ENCODE results near the gene FBP1. TPM values are rescaled to one million over a fixed set of nuclear protein-coding genes. Genes with fewer than 3 reads are reported as not detected.

Gene FBP1
- total RNA-seq, 2 experiments from 2014 or later = 0.21 to 0.31 TPM

DNA sequence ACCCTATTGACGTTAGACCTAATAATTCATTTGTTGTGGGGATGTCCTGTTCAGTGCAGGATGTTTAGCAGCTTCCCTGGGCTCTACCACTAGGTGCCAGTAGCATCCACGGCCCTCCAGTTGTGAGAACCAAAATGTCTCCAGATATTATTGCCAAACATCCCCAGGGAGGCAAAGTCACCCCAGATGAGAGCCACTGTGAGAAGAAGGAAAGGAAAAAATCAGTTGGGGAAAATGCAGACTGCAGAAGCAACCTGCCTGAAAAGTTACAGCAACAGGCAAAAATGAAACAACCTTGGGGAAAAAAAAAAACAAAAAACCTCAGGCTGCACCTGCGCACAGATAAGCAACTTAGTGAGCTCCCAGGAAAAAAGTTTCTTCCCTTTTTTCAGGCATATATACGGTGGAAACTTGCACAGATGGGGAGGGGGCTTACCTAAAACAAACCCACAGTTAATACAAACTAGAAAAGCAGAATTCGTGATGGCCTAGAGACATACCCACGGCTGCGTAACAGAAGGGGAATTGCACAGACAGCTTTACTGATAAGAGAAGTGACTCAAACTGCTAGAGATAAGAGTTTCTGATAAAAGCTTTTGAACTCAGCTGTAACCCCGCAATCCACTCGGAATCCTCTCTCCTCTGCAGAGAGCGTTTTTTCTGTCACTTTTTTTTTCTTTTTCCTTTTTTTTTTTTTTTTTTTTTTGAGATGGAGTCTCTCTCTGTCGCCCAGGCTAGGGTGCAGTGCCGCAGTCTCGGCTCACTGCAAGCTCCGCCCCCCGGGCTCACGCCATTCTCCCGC lies 29.8 kb upstream of the FBP1 start:
- Mint-ChIP-seq H3K27ac (peak overlapping the region; percentile 1), H3K4me3 (peak overlapping the region; percentile 72), H3K27me3 (ENCODE audit: low read depth) (peaks cover 8% of the 10 kb centered on the region), H3K36me3 (ENCODE audit: low read depth) (no peaks in the 10 kb centered on the region), H3K9me3 (ENCODE audit: insufficient read depth) (no peaks in the 10 kb centered on the region), H3K4me1 (ENCODE audit: low read depth) (peaks cover 10% of the 10 kb centered on the region)
- ChIA-PET POLR2A (interaction anchor here (1.3 to 2.1 kb wide), 2 partner anchors 12 to 57 kb away, joined by 3 to 10 read pairs; no protein-coding TSS in a partner anchor), CTCF (interaction anchor here (0.8 to 3.7 kb wide), 14 partner anchors 8 to 511 kb away, joined by 3 to 36 read pairs (median 3); no protein-coding TSS in a partner anchor)
- ATAC-seq = peak; percentile 88
- peak; percentile 71 for DNase-seq

GRCh38 chr9:94668418-94668927 lies 29.2 kb upstream of the FBP1 start:
- H3K27me3 Mint-ChIP-seq (ENCODE audit: low read depth) = peaks cover 8% of the 10 kb centered on the region
- H3K9me3 Mint-ChIP-seq (ENCODE audit: insufficient read depth) = no peaks in the 10 kb centered on the region
- ATAC-seq (no peak), DNase-seq (no peak)
- peaks cover 10% of the 10 kb centered on the region for H3K4me1 Mint-ChIP-seq (ENCODE audit: low read depth)
- H3K4me3 Mint-ChIP-seq = no peak overlapping the region
- CTCF ChIA-PET = interaction anchor here (1.0 to 3.7 kb wide), 8 partner anchors 8 to 512 kb away, joined by 3 to 36 read pairs (median 13); no protein-coding TSS in a partner anchor
- no peaks in the 10 kb centered on the region for H3K36me3 Mint-ChIP-seq (ENCODE audit: low read depth)
- POLR2A ChIA-PET = interaction anchor here (1.3 to 2.1 kb wide), 2 partner anchors 12 to 58 kb away, joined by 3 to 10 read pairs; no protein-coding TSS in a partner anchor
- H3K27ac Mint-ChIP-seq = no peak overlapping the region

DNA sequence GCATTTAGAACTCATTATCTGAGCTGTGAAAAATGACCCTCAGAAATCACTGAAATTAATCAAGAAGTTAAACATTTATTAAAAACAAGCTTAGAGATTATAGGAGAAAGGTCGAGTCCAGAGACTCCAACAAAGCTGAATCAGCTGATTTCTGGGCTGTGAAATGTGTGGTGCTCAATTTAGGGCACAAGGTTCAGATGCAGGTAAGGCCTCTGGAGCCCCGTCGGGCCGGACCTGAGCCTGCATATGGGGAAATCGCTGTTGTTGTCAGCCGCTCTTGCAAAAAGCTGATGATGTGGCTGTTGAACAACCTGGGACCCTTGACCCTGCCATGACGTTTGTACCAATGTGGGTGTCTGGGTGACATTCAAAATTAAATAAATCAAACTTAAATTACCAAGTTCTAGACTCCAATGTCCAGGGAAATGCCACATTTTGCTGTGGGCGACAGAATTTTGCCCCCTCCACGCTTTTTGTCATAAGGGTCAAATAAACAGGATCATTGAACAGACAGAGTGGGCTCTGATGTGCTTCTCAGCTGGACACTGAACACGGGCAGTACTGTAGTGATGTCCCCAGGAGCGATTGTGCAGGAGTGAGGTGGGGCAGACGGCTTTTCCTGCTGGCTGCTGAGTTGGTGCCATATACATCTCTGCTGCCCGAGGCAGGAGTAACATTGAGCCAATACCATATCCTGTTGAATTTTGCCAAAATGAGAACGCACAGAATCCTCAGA lies 27.2 kb upstream of the FBP1 start:
- Mint-ChIP-seq H3K27ac (no peak overlapping the region), H3K27me3 (ENCODE audit: low read depth) (peaks cover 7% of the 10 kb centered on the region), H3K4me1 (ENCODE audit: low read depth) (peaks cover 10% of the 10 kb centered on the region), H3K36me3 (ENCODE audit: low read depth) (no peaks in the 10 kb centered on the region), H3K9me3 (ENCODE audit: insufficient read depth) (no peaks in the 10 kb centered on the region), H3K4me3 (no peak overlapping the region)
- CTCF ChIA-PET = interaction anchor here (0.8 to 1.6 kb wide), 2 partner anchors 464 to 466 kb away, joined by 3 to 4 read pairs; no protein-coding TSS in a partner anchor
- DNase-seq (no peak), ATAC-seq (no peak)
- POLR2A ChIA-PET = interaction anchor here (1.9 kb wide), 1 partner anchor 10 kb away, joined by 7 read pairs; no protein-coding TSS in a partner anchor

GRCh38 chr9:94665613-94666012 lies 26.3 kb upstream of the FBP1 start:
- H3K27ac Mint-ChIP-seq = no peak overlapping the region
- no peaks in the 10 kb centered on the region for H3K9me3 Mint-ChIP-seq (ENCODE audit: insufficient read depth)
- ATAC-seq (no peak), DNase-seq (no peak)
- ChIA-PET CTCF (interaction anchor here (1.6 kb wide), 1 partner anchor 465 kb away, joined by 4 read pairs; no protein-coding TSS in a partner anchor), POLR2A (interaction anchor here (1.9 kb wide), 1 partner anchor 9 kb away, joined by 7 read pairs; no protein-coding TSS in a partner anchor)
- H3K4me3 Mint-ChIP-seq = no peak overlapping the region
- H3K27me3 Mint-ChIP-seq (ENCODE audit: low read depth) = peaks cover 8% of the 10 kb centered on the region
- peaks cover 10% of the 10 kb centered on the region for H3K4me1 Mint-ChIP-seq (ENCODE audit: low read depth)
- H3K36me3 Mint-ChIP-seq (ENCODE audit: low read depth) = no peaks in the 10 kb centered on the region

GRCh38 chr9:94664801-94665200 lies 25.5 kb upstream of the FBP1 start:
- no peak for DNase-seq
- H3K9me3 Mint-ChIP-seq (ENCODE audit: insufficient read depth) = no peaks in the 10 kb centered on the region
- no peak overlapping the region for H3K4me3 Mint-ChIP-seq
- POLR2A ChIA-PET = no interaction called here
- peaks cover 8% of the 10 kb centered on the region for H3K4me1 Mint-ChIP-seq (ENCODE audit: low read depth)
- no peak for ATAC-seq
- CTCF ChIA-PET = no interaction called here
- H3K27me3 Mint-ChIP-seq (ENCODE audit: low read depth) = peaks cover 9% of the 10 kb centered on the region
- H3K36me3 Mint-ChIP-seq (ENCODE audit: low read depth) = no peaks in the 10 kb centered on the region
- H3K27ac Mint-ChIP-seq = no peak overlapping the region

GRCh38 chr9:94663640-94664039 lies 24.3 kb upstream of the FBP1 start:
- Mint-ChIP-seq H3K4me3 (no peak overlapping the region), H3K36me3 (ENCODE audit: low read depth) (no peaks in the 10 kb centered on the region), H3K27me3 (ENCODE audit: low read depth) (peaks cover 9% of the 10 kb centered on the region), H3K9me3 (ENCODE audit: insufficient read depth) (no peaks in the 10 kb centered on the region), H3K27ac (no peak overlapping the region), H3K4me1 (ENCODE audit: low read depth) (no peaks in the 10 kb centered on the region)
- CTCF ChIA-PET = no interaction called here
- DNase-seq = no peak
- ATAC-seq = no peak
- POLR2A ChIA-PET = no interaction called here

DNA sequence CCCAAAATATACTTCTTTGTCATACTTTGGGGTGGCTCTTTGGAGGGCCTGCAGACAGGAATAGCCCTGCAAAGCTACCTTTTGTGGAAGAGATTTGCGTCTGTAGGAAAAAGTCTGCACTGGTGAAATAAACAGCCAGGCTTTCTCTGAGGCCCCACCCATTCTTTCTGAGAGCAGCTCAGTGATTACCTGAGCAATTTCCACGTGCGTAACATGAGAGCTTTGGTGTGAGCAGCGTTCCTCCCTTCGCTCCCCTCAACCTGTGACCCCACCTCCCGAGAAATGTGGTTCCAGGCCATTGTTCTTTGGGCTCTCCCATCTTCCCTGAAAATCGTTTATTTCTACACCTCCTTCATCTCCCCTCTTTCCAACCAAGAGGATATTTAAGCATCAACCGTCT lies 23.8 kb upstream of the FBP1 start:
- H3K4me3 Mint-ChIP-seq = no peak overlapping the region
- H3K9me3 Mint-ChIP-seq (ENCODE audit: insufficient read depth) = no peaks in the 10 kb centered on the region
- H3K4me1 Mint-ChIP-seq (ENCODE audit: low read depth) = no peaks in the 10 kb centered on the region
- H3K27me3 Mint-ChIP-seq (ENCODE audit: low read depth) = peaks cover 9% of the 10 kb centered on the region
- no peaks in the 10 kb centered on the region for H3K36me3 Mint-ChIP-seq (ENCODE audit: low read depth)
- ChIA-PET POLR2A (no interaction called here), CTCF (interaction anchor here (1.7 kb wide), 1 partner anchor 18 kb away, joined by 3 read pairs; no protein-coding TSS in a partner anchor)
- ATAC-seq (no peak), DNase-seq (no peak)
- H3K27ac Mint-ChIP-seq = no peak overlapping the region

DNA sequence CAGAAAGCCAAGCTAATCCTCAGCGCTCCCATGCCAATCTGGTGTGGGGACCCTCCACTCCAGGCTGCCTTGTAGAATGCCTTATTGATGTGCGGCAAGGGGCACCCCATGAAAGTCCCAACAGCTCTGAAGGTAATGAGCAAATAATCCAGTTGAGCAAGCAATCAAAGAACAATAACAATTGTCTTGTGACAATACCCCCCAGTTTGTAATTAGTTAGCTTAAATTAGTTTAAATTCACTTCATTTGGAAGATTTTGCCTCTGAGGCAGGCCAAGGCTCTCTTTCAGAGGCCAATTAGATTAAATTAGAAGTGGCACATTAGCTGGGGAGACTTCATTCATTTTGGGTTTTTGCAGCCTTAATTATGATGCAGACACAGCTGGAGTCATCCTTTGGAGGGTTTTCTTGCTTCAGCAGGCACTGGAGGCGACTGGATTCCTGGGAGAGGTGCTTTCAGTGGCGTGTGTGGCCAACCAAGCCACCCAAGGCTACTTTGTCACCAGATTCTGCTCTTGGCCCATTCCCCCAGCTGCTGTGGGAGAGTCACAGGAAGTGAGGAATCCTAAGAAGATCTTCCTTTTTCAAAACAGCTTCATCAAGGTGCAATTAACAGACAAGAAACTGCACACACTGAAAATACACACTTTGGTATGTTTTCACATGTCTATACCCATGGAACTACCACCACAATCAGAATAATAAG lies 17.9 kb upstream of the FBP1 start:
- no peak for DNase-seq
- H3K9me3 Mint-ChIP-seq (ENCODE audit: insufficient read depth) = no peaks in the 10 kb centered on the region
- ChIA-PET POLR2A (interaction anchor here (1.4 to 2.1 kb wide), 2 partner anchors 9 to 12 kb away, joined by 7 to 10 read pairs; no protein-coding TSS in a partner anchor), CTCF (interaction anchor here (0.7 to 3.7 kb wide), 4 partner anchors 12 to 1576 kb away, joined by 3 to 22 read pairs (median 4); no protein-coding TSS in a partner anchor)
- H3K27ac Mint-ChIP-seq = no peak overlapping the region
- no peaks in the 10 kb centered on the region for H3K36me3 Mint-ChIP-seq (ENCODE audit: low read depth)
- H3K4me1 Mint-ChIP-seq (ENCODE audit: low read depth) = peaks cover 19% of the 10 kb centered on the region
- ATAC-seq = no peak
- no peak overlapping the region for H3K4me3 Mint-ChIP-seq
- peaks cover 9% of the 10 kb centered on the region for H3K27me3 Mint-ChIP-seq (ENCODE audit: low read depth)

GRCh38 chr9:94656200-94656599 lies 16.9 kb upstream of the FBP1 start:
- ATAC-seq (peak; percentile 94), DNase-seq (peak; percentile 62)
- Mint-ChIP-seq H3K27ac (peak overlapping the region; percentile 66), H3K9me3 (ENCODE audit: insufficient read depth) (no peaks in the 10 kb centered on the region), H3K27me3 (ENCODE audit: low read depth) (peaks cover 8% of the 10 kb centered on the region), H3K36me3 (ENCODE audit: low read depth) (no peaks in the 10 kb centered on the region), H3K4me3 (peak overlapping the region; percentile 54), H3K4me1 (ENCODE audit: low read depth) (peaks cover 19% of the 10 kb centered on the region)
- ChIA-PET POLR2A (interaction anchor here (1.4 to 2.1 kb wide), 2 partner anchors 10 to 13 kb away, joined by 7 to 10 read pairs; no protein-coding TSS in a partner anchor), CTCF (interaction anchor here (0.7 to 3.7 kb wide), 4 partner anchors 13 to 1577 kb away, joined by 3 to 22 read pairs (median 4); no protein-coding TSS in a partner anchor)

GRCh38 chr9:94655739-94656138 lies 16.4 kb upstream of the FBP1 start:
- Mint-ChIP-seq H3K4me1 (ENCODE audit: low read depth) (peaks cover 19% of the 10 kb centered on the region), H3K36me3 (ENCODE audit: low read depth) (no peaks in the 10 kb centered on the region), H3K27me3 (ENCODE audit: low read depth) (peaks cover 8% of the 10 kb centered on the region), H3K9me3 (ENCODE audit: insufficient read depth) (no peaks in the 10 kb centered on the region), H3K27ac (peak overlapping the region; percentile 66), H3K4me3 (peak overlapping the region; percentile 54)
- DNase-seq (peak; percentile 33), ATAC-seq (peak; percentile 38)
- ChIA-PET POLR2A (interaction anchor here (1.4 to 2.1 kb wide), 2 partner anchors 10 to 14 kb away, joined by 7 to 10 read pairs; no protein-coding TSS in a partner anchor), CTCF (interaction anchor here (3.7 kb wide), 1 partner anchor 13 kb away, joined by 22 read pairs; no protein-coding TSS in a partner anchor)
